ENCODE results near the gene OTOA. TPM values are rescaled to one million over a fixed set of nuclear protein-coding genes. Genes with fewer than 3 reads are reported as not detected.

Gene OTOA
- polyA plus RNA-seq, 3 donors = 0.11 to 0.23 (median 0.21) TPM

DNA sequence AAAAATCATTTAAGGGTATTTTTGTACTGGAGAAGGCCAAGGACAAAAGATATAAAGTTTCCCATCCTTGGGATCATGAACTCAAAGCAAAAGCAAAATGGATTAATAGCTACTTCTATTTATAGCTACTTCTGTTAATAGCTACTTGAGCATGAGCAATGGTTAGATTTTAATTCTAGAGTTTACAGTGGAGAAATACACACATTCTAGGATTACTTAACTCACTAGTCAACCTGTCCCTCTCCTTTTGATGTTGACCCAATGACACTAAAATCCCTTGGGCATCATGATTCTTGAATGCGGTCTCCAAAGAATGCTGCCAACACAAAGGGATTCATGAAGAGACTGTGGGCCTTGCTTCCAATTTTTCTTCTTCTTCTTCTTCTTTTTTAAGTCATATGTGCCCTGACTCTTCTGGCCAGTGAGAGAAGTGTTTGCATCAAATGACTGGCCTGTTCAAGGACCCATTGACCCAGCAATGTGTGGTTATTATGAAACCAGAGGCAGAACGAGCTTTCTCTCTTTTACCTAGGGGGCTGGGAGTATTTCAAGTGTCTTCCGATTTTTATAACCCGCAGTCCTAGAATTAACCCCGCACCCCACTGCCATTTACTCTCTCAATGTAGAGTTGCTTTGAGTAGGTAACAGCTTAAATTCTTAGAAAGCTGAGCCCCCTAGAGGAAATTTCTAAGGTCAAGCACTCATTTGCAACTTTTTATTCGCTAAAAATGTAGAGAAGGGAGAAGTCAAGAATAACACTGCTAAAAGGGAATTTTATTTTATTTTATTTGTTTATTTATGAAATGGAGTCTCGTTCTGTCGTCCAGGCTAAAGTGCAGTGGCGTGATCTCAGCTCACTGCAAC is 34.6 kb downstream of the OTOA start:
- Histone ChIP-seq H3K4me1 (ENCODE audit: control insufficient read depth in 1 of 2, insufficient read depth in 2 of 2, low read length in 2 of 2) (peaks cover 4% of the 10 kb centered on the region in 2 donors), H3K9ac (ENCODE audit: insufficient read depth, low read length, poor library complexity, severe bottlenecking) (no peak overlapping the region), H2AFZ (ENCODE audit: insufficient read depth, low read depth, low read length, poor library complexity, severe bottlenecking) (no peak overlapping the region), H3K9me3 (replicated peaks in 1 of 2; ENCODE audit: control insufficient read depth in 1 of 2, insufficient read depth in 1 of 2, low read length in 2 of 2) (no peaks in the 10 kb centered on the region), H3K27ac (ENCODE audit: low read depth in 1 of 2, low read length in 2 of 2) (no peak overlapping the region), H3K4me2 (replicated peaks; ENCODE audit: extremely low read depth, low read length, poor library complexity, severe bottlenecking) (no peak overlapping the region), H3K4me3 (replicated peaks in 1 of 3; ENCODE audit: low read depth in 2 of 3, low read length in 3 of 3) (no peak overlapping the region), H3K36me3 (replicated peaks in 1 of 2; ENCODE audit: control insufficient read depth in 1 of 2, insufficient read depth in 2 of 2, low read length in 2 of 2) (no peaks in the 10 kb centered on the region), H4K20me1 (ENCODE audit: insufficient read depth, low read length) (no peaks in the 10 kb centered on the region), H3K27me3 (ENCODE audit: control insufficient read depth in 2 of 2, insufficient read depth in 2 of 2, low read length in 2 of 2) (no peaks in the 10 kb centered on the region), H3K79me2 (ENCODE audit: insufficient read depth, low read length) (no peaks in the 10 kb centered on the region)
- intact Hi-C loops (cut with micrococcal nuclease) = no loop called here
- Mint-ChIP-seq H3K4me1 (peaks cover 9% of the 10 kb centered on the region), H3K36me3 (no peaks in the 10 kb centered on the region), H3K4me3 (no peak overlapping the region), H3K27me3 (ENCODE audit: low read depth in 3 of 3) (peaks cover 0 to 11% (median 0%) of the 10 kb centered on the region in 3 donors), H3K27ac (no peak overlapping the region), H3K9me3 (peaks cover 0 to 2% (median 0%) of the 10 kb centered on the region in 7 donors)
- WGBS (ENCODE audit: insufficient coverage) = no CpG with 5 or more reads among the region's 9 CpGs
- TF ChIP-seq, protein P1, sequence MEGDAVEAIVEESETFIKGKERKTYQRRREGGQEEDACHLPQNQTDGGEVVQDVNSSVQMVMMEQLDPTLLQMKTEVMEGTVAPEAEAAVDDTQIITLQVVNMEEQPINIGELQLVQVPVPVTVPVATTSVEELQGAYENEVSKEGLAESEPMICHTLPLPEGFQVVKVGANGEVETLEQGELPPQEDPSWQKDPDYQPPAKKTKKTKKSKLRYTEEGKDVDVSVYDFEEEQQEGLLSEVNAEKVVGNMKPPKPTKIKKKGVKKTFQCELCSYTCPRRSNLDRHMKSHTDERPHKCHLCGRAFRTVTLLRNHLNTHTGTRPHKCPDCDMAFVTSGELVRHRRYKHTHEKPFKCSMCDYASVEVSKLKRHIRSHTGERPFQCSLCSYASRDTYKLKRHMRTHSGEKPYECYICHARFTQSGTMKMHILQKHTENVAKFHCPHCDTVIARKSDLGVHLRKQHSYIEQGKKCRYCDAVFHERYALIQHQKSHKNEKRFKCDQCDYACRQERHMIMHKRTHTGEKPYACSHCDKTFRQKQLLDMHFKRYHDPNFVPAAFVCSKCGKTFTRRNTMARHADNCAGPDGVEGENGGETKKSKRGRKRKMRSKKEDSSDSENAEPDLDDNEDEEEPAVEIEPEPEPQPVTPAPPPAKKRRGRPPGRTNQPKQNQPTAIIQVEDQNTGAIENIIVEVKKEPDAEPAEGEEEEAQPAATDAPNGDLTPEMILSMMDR (IDR thresholded peaks at IDR 0.05) = no peak
- no peak for DNase-seq

DNA sequence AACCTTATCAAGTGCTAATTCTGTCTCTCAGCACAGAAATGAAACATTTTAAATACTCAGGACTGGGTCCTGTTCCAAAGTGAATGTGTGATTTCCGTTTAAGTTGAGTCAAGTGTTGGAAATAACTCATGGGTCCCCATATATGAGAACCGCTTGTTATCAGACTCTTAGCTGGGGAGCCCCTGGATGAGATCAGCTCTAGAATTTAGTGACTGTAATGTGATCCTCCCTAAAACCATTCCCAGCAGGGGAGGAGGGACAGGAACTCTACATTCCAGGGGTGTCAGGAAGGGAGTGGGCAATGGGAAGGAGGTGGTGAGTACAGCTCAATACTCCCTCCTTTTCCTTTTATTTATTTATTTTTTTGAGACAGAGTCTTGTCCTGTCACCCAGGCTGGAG is 37.5 kb downstream of the OTOA start:
- no peaks in the 10 kb centered on the region for H3K79me2 ChIP-seq (ENCODE audit: insufficient read depth, low read length)
- Mint-ChIP-seq H3K4me3 (no peak overlapping the region), H3K27ac (peak overlapping the region in 1 of 7 donors; percentile 43), H3K27me3 (ENCODE audit: low read depth in 3 of 3) (peaks cover 1 to 4% (median 4%) of the 10 kb centered on the region in 3 donors), H3K36me3 (no peaks in the 10 kb centered on the region), H3K9me3 (peaks cover 0 to 5% (median 0%) of the 10 kb centered on the region in 7 donors), H3K4me1 (peaks cover 17% of the 10 kb centered on the region)
- TF ChIP-seq, protein P1 (IDR thresholded peaks at IDR 0.05) = no peak
- no peak overlapping the region for H3K4me2 ChIP-seq (replicated peaks; ENCODE audit: extremely low read depth, low read length, poor library complexity, severe bottlenecking)
- no peak overlapping the region for H3K9ac ChIP-seq (ENCODE audit: insufficient read depth, low read length, poor library complexity, severe bottlenecking)
- no peaks in the 10 kb centered on the region for H3K9me3 ChIP-seq (replicated peaks in 1 of 2; ENCODE audit: control insufficient read depth in 1 of 2, insufficient read depth in 1 of 2, low read length in 2 of 2)
- no peaks in the 10 kb centered on the region for H3K27me3 ChIP-seq (ENCODE audit: control insufficient read depth in 2 of 2, insufficient read depth in 2 of 2, low read length in 2 of 2)
- no peaks in the 10 kb centered on the region for H4K20me1 ChIP-seq (ENCODE audit: insufficient read depth, low read length)
- H3K4me3 ChIP-seq (replicated peaks in 1 of 3; ENCODE audit: low read depth in 2 of 3, low read length in 3 of 3) = no peak overlapping the region
- H3K4me1 ChIP-seq (ENCODE audit: control insufficient read depth in 1 of 2, insufficient read depth in 2 of 2, low read length in 2 of 2) = peaks cover 12 to 15% of the 10 kb centered on the region in 2 donors
- no peaks in the 10 kb centered on the region for H3K36me3 ChIP-seq (replicated peaks in 1 of 2; ENCODE audit: control insufficient read depth in 1 of 2, insufficient read depth in 2 of 2, low read length in 2 of 2)
- no peak for DNase-seq
- intact Hi-C loops (cut with micrococcal nuclease) = no loop called here
- no peak overlapping the region for H3K27ac ChIP-seq (ENCODE audit: low read depth in 1 of 2, low read length in 2 of 2)
- H2AFZ ChIP-seq (ENCODE audit: insufficient read depth, low read depth, low read length, poor library complexity, severe bottlenecking) = no peak overlapping the region
- no CpG with 5 or more reads among the region's 2 CpGs for WGBS (ENCODE audit: insufficient coverage)
